ENCODE measurements around the gene FAM53B.

The FAM53B gene

GRCh38 chr10:124661660-124662180, 82.5 kb downstream of the FAM53B start:
- TF ChIP-seq, protein P1, sequence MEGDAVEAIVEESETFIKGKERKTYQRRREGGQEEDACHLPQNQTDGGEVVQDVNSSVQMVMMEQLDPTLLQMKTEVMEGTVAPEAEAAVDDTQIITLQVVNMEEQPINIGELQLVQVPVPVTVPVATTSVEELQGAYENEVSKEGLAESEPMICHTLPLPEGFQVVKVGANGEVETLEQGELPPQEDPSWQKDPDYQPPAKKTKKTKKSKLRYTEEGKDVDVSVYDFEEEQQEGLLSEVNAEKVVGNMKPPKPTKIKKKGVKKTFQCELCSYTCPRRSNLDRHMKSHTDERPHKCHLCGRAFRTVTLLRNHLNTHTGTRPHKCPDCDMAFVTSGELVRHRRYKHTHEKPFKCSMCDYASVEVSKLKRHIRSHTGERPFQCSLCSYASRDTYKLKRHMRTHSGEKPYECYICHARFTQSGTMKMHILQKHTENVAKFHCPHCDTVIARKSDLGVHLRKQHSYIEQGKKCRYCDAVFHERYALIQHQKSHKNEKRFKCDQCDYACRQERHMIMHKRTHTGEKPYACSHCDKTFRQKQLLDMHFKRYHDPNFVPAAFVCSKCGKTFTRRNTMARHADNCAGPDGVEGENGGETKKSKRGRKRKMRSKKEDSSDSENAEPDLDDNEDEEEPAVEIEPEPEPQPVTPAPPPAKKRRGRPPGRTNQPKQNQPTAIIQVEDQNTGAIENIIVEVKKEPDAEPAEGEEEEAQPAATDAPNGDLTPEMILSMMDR (IDR thresholded peaks at IDR 0.05): no peak

DNA sequence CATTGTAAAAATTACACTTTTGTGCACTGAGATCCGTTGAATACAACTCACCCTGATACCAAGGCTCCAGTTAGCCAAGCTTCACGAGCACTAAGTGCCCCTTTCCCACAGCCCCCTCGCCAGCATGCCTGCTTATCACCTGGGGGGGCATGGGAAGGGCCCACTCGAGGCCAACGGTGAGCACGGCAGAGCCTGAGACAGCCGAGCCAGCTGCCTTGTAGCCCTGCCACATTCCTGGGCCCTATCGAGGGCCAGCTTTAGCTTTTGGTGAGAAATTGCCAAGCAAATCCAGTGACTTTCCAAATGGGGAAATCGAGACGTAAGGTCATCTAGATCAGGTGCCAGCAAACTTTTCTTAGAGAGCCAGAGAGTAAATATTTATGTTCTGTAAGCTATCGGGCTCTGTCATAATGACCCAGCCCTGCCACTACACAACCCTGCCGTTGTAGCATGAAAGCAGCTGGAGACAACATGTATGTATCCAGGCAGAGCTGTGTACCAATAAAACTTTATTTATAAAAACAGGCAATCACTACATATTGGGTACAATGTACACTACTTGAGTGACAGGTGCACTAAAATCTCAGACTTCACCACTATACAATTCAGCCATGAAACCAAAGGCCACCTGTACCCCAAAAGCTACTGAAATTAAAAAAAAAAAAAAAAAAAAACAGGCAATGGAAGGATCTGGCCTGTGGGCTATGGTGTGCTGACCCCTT, 83.6 kb downstream of the FAM53B start:
- TF ChIP-seq, protein P1 (IDR thresholded peaks at IDR 0.05): no peak

DNA sequence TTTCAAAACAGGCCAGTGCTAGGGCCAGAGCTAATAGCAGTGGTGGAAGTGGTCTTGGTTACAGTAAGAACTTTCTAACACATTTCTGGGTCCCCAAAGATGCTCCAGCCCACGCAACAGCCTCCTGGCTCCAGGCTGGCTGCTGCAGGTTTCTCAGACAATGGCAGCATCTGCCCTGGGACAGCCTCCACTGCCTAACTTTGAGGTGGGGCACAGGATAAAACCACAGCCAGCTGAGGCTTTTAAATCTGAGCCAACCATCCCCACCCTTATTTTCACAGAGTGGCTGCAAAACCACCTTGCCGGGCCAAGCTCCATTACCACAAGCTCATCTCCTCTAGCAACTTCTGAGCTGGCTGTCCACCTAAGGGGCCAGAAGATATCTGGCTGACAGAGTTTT, 84.8 kb downstream of the FAM53B start:
- TF ChIP-seq, protein P1 (IDR thresholded peaks at IDR 0.05): no peak

DNA sequence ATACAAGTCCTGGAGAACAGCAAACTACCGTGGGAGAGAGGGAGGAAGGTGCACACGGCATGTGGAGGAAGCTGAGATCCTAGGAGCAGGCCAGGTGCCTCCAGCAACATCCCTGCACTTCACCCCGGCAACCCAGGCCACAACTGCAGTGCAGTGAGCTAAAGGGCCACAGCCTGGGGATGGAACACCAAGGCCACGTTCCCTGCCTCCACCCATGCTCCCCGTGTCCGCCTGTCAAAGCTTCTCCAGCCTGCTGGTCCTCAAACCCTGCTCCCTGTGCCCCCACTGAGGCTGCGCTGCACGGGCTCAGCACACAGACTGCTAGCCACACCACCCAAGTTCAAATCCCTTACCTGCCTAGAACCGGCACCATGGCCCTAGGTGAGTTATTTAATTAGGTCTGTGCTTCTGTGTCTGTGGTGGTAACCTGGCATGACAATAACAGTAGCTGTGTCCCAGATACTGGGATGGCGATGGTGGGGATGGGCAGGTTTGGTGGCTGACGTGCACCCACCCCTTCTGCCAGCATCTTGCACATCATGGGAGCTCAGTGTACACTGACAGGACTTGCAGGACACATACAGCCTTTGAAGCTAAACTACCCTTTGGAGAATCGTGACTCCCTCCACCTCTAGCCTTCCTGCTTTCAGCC, 85.5 kb downstream of the FAM53B start:
- TF ChIP-seq, protein P1 (IDR thresholded peaks at IDR 0.05): no peak

DNA sequence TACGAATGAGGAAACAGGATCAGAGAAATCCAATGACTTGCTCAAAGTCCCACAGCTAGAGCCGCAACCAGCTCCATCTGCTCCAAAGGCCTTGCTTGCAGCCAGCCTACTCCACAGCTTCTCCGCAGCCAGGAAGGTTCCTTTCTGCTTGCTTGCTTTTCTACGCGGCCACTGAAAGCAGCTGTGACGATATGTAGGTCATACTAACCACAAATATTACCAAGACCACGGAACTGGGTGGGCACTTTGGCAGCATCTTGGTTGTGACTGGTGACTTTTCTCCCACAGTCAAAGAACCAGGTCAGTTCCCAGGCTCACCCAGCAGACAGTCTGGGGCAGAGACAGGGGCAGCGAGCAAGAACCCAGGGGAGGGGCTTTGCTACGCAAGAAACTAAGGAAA, 86.4 kb downstream of the FAM53B start:
- TF ChIP-seq, protein P1 (IDR thresholded peaks at IDR 0.05): no peak

- TF ChIP-seq, protein P1 (IDR thresholded peaks at IDR 0.05): no peak
These were observed 87.6 kb downstream of the FAM53B start for GRCh38 chr10:124656541-124656940.

DNA sequence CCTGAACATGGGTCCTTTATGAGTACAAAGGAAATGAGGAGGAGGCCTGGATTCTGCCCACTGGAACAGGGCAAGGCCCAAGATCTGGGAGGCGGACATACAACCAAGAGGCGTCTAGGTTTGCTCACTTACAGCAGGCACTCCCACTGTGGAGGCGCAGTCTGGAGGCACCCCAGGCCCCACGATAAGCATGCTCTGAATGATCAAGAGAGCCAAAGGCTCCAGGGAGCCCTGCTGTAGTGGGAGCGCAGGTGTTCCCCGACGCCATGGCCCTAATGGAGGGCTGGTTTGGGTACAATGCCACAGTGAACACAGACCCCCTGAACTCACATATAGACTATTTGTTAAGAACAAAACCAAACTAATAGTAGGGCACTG, 88.1 kb downstream of the FAM53B start:
- TF ChIP-seq, protein P1 (IDR thresholded peaks at IDR 0.05): no peak
